Effector memory CD8-positive, alpha-beta T cell (primary cell): Measurements from ENCODE around the gene ERMN.

ENCODE experiments used
- ATAC-seq: fragments of 150-1000 bp; cut with Tn5 transposase; replicated peaks from 2 replicates; pipeline ENCODE4 v1.10.0; 2021; ENCODE audit warnings: mild to moderate bottlenecking, moderate library complexity
- DNase-seq, 3 experiments: peaks; one replicate each; pipeline ENCODE4 v3.0.0; 2021
- H3K27ac Mint-ChIP-seq, 2 donors: one replicate each; pipeline ENCODE4 v1.8.0; 2022; ENCODE audit warnings: mild to moderate bottlenecking in 2 of 2, mixed read lengths in 2 of 2, moderate library complexity in 2 of 2
- H3K27me3 Mint-ChIP-seq, 2 donors: one replicate each; pipeline ENCODE4 v1.8.0; 2022; ENCODE audit warnings: mixed read lengths in 2 of 2
- H3K36me3 Mint-ChIP-seq: one replicate; pipeline ENCODE4 v1.8.0; 2022; ENCODE audit warnings: mild to moderate bottlenecking, moderate library complexity, mixed read lengths; ENCODE audit not compliant: insufficient read depth
- H3K4me1 Mint-ChIP-seq, 2 donors: one replicate each; pipeline ENCODE4 v1.8.0; 2022; ENCODE audit warnings: low read depth in 2 of 2, mixed read lengths in 2 of 2
- H3K4me3 Mint-ChIP-seq, 2 donors: one replicate each; pipeline ENCODE4 v1.8.0; 2022; ENCODE audit warnings: mild to moderate bottlenecking in 2 of 2, mixed read lengths in 2 of 2, moderate library complexity in 2 of 2
- H3K9me3 Mint-ChIP-seq, 2 donors: one replicate each; pipeline ENCODE4 v1.8.0; 2022; ENCODE audit warnings: mixed read lengths in 2 of 2

Gene ERMN

DNA sequence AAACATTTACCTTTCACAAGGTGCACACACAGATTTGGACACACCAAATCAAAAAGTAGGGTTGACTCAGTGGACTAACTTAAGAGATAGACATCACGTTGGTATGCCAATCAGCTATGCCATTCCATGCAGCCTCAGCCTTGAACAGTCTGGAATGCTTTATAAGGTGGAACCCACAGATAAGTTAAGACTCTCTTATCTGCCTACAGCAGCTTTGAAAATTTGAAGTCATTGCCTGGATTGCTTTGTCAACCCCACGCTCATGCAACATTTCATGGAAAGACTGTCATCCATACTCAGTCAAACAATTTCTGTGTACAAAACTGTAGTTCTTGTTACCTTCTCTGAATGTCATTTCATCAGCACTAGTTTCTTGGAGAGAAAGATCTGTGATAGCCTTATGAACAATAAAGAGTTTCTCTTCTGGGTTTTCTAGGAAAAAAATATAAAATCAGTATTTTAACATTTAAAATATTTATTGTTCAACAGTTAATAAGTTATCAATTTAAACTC, 1.2 kb downstream of the ERMN start:
- no peak overlapping the region for H3K27ac Mint-ChIP-seq

DNA sequence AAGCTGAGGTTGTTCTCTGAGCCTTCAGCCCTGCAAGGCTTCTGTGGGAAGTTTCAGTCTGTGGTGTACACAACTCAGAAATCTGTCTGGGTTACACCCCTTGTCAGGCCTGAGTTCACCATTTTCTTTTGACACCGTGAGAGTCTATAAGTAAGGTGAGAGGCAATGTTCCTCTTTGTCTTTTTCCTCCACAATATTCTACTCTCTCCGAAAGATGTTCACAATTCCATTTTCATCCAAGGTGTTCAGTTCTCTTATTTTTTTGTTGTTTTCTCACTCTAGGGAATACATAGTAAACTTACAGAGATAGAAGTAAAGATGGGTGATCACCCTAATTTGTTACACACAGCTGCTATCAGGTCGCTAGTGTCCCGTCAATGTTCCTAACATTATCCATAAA, 3.2 kb downstream of the ERMN start:
- H3K4me3 Mint-ChIP-seq = no peak overlapping the region
- ATAC-seq = no peak
- H3K27me3 Mint-ChIP-seq = no peaks in the 10 kb centered on the region
- H3K36me3 Mint-ChIP-seq = peaks cover 5% of the 10 kb centered on the region
- no peak overlapping the region for H3K27ac Mint-ChIP-seq
- peaks cover 3 to 4% of the 10 kb centered on the region in 2 donors for H3K4me1 Mint-ChIP-seq
- no peak for DNase-seq
- no peaks in the 10 kb centered on the region for H3K9me3 Mint-ChIP-seq

More for the DNA sequence above, 1.2 kb downstream of the ERMN start:
- Mint-ChIP-seq H3K4me3 (no peak overlapping the region), H3K9me3 (no peaks in the 10 kb centered on the region), H3K27me3 (no peaks in the 10 kb centered on the region), H3K36me3 (peaks cover 5% of the 10 kb centered on the region), H3K4me1 (peaks cover 10 to 15% of the 10 kb centered on the region in 2 donors)
- DNase-seq (no peak), ATAC-seq (no peak)

DNA sequence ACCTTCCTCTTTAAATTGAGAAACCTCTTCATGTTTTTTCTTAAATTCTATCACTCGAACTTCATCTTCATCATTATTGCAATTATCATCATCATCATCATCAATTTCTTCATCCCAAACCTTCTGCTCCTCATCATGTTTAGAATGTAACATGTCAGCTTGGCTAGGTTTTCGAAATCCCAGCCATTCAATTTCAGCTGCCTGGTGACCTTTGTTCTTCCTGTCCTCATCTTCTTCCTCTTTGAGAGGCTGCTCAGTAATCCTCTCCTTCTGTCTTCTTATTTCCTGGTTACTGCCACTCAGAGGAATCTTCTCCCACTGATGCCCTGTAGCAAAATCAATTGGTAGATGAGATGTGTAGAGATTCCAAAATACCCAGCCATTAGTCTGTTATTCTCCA, 4.2 kb downstream of the ERMN start:
- Mint-ChIP-seq H3K4me3 (no peak overlapping the region), H3K27me3 (no peaks in the 10 kb centered on the region), H3K4me1 (no peaks in the 10 kb centered on the region), H3K36me3 (peaks cover 5% of the 10 kb centered on the region), H3K9me3 (no peaks in the 10 kb centered on the region), H3K27ac (no peak overlapping the region)
- ATAC-seq = no peak
- DNase-seq = no peak

GRCh38 chr2:157320409-157320808, 5.2 kb downstream of the ERMN start:
- no peak overlapping the region for H3K27ac Mint-ChIP-seq
- no peaks in the 10 kb centered on the region for H3K27me3 Mint-ChIP-seq
- H3K36me3 Mint-ChIP-seq = peaks cover 5% of the 10 kb centered on the region
- ATAC-seq = no peak
- no peaks in the 10 kb centered on the region for H3K9me3 Mint-ChIP-seq
- no peak overlapping the region for H3K4me3 Mint-ChIP-seq
- no peaks in the 10 kb centered on the region for H3K4me1 Mint-ChIP-seq
- DNase-seq = no peak

DNA sequence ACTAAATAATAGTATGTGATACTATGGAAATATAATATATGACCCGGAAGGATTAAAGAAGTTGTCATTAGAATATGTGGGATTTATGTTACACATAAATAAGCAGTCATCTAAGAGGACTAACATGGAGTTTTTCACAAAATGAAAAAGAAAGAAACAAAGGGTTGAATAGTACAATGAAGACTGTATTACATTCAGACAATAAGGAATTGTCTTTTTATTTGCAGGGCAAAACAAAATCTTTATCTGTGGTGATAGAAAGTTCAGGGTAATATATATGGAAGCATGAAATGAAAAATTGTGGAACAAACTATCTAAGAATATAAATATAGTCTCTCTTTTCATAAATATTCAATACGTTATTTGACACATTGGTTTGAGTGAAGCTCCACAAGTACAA, 5.8 kb downstream of the ERMN start:
- H3K4me1 Mint-ChIP-seq = no peaks in the 10 kb centered on the region
- no peaks in the 10 kb centered on the region for H3K9me3 Mint-ChIP-seq
- H3K27ac Mint-ChIP-seq = no peak overlapping the region
- H3K36me3 Mint-ChIP-seq = peaks cover 5% of the 10 kb centered on the region
- ATAC-seq (no peak), DNase-seq (no peak)
- no peaks in the 10 kb centered on the region for H3K27me3 Mint-ChIP-seq
- H3K4me3 Mint-ChIP-seq = no peak overlapping the region

DNA sequence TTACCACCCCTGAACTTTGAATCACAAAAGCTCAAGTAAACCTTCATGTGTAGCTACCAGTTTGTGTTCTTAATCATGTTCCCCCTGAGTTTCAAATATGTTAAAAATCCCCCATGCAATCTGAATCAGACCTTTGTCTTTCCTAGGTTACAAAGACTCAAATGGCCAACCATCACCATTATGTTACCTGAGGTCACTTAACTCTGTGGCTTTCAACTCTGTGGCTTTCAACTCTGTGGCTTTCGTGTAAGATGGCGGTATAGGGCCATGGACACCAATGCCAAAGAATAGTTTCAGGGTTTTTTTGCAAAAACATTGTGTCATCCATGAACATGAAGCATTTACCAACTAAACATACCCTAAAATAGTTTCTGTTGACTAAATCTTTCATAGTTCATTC, 6.7 kb downstream of the ERMN start:
- H3K27me3 Mint-ChIP-seq = no peaks in the 10 kb centered on the region
- no peaks in the 10 kb centered on the region for H3K9me3 Mint-ChIP-seq
- no peak overlapping the region for H3K4me3 Mint-ChIP-seq
- ATAC-seq (no peak), DNase-seq (no peak)
- peaks cover 3% of the 10 kb centered on the region for H3K36me3 Mint-ChIP-seq
- no peaks in the 10 kb centered on the region for H3K4me1 Mint-ChIP-seq
- H3K27ac Mint-ChIP-seq = no peak overlapping the region

DNA sequence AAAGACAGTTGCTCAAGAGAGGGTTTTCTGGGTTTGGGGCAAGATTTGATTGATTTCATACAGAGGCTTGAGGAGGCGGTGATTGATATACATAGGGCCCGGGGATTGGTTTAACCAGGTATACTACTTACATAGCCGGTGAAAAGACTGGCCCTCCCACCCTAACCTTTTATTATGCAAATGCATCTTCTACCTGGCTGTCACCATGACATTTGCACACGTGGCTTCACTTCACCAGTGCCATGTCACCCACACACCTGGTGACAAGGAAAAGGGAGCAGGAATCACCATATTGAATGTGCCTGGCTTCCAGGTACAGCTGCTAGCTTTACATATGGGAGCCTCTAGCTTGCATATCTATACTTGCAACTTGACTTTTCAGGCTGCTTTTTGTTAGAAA, 9.7 kb downstream of the ERMN start:
- Mint-ChIP-seq H3K36me3 (no peaks in the 10 kb centered on the region), H3K4me3 (no peak overlapping the region), H3K4me1 (no peaks in the 10 kb centered on the region), H3K9me3 (no peaks in the 10 kb centered on the region), H3K27ac (no peak overlapping the region), H3K27me3 (peaks cover 0 to 13% of the 10 kb centered on the region in 2 donors)
- ATAC-seq = no peak
- DNase-seq = no peak

- H3K4me1 Mint-ChIP-seq = no peaks in the 10 kb centered on the region
- ATAC-seq (no peak), DNase-seq (no peak)
- peaks cover 11 to 31% of the 10 kb centered on the region in 2 donors for H3K27me3 Mint-ChIP-seq
- no peaks in the 10 kb centered on the region for H3K9me3 Mint-ChIP-seq
- no peaks in the 10 kb centered on the region for H3K36me3 Mint-ChIP-seq
- H3K4me3 Mint-ChIP-seq = no peak overlapping the region
- H3K27ac Mint-ChIP-seq = no peak overlapping the region
These were observed 12.6 kb downstream of the ERMN start for GRCh38 chr2:157312866-157313486.

- peaks cover 11 to 31% of the 10 kb centered on the region in 2 donors for H3K27me3 Mint-ChIP-seq
- no peaks in the 10 kb centered on the region for H3K36me3 Mint-ChIP-seq
- DNase-seq (no peak), ATAC-seq (no peak)
- no peaks in the 10 kb centered on the region for H3K9me3 Mint-ChIP-seq
- peaks cover 0 to 4% of the 10 kb centered on the region in 2 donors for H3K4me1 Mint-ChIP-seq
- H3K4me3 Mint-ChIP-seq = no peak overlapping the region
- H3K27ac Mint-ChIP-seq = no peak overlapping the region
These were observed 13.9 kb downstream of the ERMN start for GRCh38 chr2:157311706-157312105.

DNA sequence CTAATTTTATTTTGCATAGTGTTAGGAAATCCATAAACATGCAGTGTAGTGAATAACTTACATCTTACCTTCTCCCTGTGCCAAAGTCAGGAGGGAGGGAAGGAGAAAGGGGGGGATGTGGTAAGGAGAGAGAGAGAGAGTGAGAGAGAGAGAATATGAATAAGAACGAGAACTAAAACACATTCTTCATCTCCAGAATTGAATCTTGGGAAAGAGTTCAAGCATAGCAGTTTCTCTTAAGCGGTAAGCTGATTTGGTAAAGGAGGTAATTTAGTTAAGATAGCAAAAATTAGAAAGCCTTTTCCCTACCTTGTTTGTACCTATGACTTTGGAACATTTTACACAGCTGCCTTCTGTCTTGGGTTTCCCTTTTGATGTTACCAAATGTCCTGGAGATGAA, 15.7 kb downstream of the ERMN start:
- Mint-ChIP-seq H3K27me3 (peaks cover 11 to 31% of the 10 kb centered on the region in 2 donors), H3K27ac (no peak overlapping the region), H3K4me1 (peaks cover 1 to 7% of the 10 kb centered on the region in 2 donors), H3K36me3 (no peaks in the 10 kb centered on the region), H3K9me3 (no peaks in the 10 kb centered on the region), H3K4me3 (no peak overlapping the region)
- DNase-seq = no peak
- no peak for ATAC-seq

DNA sequence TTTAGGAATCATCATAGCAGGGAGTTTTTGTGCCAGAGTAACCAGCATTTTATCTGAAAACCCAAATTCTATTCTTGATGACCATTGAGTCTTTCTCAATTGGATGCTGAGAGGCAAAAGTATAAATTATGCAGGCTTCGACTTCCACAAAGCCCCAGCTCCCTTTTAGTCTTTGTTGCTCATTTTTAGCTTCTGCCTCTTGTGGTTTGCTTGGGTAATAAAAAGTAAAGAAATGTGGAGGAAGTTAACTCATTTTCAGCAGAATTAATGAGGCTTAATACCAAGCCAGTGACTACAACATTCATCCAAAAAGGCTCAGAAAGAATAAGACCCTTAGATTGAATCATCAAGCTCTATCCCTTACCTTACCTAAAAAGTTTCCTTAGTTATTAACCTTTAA, 18.6 kb downstream of the ERMN start:
- Mint-ChIP-seq H3K9me3 (no peaks in the 10 kb centered on the region), H3K27me3 (peaks cover 11 to 35% of the 10 kb centered on the region in 2 donors), H3K36me3 (no peaks in the 10 kb centered on the region), H3K27ac (no peak overlapping the region), H3K4me3 (no peak overlapping the region), H3K4me1 (peaks cover 1 to 7% of the 10 kb centered on the region in 2 donors)
- DNase-seq (no peak), ATAC-seq (no peak)

GRCh38 chr2:157305723-157306110, 19.9 kb downstream of the ERMN start:
- H3K4me1 Mint-ChIP-seq = peaks cover 1 to 7% of the 10 kb centered on the region in 2 donors

DNA sequence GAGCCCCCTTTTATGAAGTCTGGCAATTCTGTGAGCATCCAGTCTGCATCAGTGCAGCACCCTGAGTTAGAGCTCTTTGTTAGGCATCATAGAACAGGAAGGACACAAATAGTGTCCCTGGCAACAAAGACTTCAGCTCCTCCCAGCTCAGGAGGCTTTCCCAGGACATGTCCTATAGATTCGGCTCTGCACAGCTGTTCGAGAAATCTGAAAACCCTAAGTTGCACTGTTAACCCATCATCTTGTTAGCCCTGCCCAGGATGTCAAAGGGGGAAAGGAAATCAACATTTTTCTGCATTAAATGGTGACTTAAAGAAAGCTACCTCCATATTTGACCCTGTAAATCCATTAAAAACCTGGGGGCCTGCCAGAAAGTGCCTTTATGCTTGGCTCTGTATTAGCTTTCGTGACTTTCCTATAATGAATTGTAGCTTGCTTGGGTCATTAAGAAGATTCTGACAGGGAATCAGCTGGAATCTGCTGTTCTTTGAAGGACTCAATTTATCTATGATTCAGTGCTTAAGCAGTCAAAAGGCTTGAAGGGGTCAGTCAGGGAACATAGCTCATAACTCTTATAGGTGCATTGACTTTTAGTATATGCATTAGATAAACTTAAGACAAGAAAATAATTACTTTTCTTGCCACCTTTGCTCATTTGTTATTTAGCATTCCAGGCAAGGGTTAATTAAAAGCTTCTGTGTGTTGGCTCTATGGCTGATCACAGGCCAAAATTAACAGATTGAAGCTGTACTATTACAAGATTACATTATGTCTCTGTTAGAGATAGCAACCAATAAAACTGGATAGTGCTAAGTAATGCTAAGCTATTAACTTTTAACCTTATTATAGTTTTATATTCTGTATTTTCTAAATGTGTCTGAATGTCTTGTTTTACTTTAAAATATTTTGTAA, 20.6 kb downstream of the ERMN start:
- ATAC-seq = no peak
- H3K27ac Mint-ChIP-seq = no peak overlapping the region
- peaks cover 1 to 7% of the 10 kb centered on the region in 2 donors for H3K4me1 Mint-ChIP-seq
- H3K27me3 Mint-ChIP-seq = peaks cover 11 to 32% of the 10 kb centered on the region in 2 donors
- DNase-seq = no peak
- no peak overlapping the region for H3K4me3 Mint-ChIP-seq
- no peaks in the 10 kb centered on the region for H3K9me3 Mint-ChIP-seq
- no peaks in the 10 kb centered on the region for H3K36me3 Mint-ChIP-seq

More at GRCh38 chr2:157305723-157306110, 19.9 kb downstream of the ERMN start:
- Mint-ChIP-seq H3K27me3 (peaks cover 11 to 30% of the 10 kb centered on the region in 2 donors), H3K36me3 (no peaks in the 10 kb centered on the region), H3K4me3 (no peak overlapping the region), H3K9me3 (no peaks in the 10 kb centered on the region), H3K27ac (no peak overlapping the region)
- DNase-seq (no peak), ATAC-seq (no peak)

- no peaks in the 10 kb centered on the region for H3K36me3 Mint-ChIP-seq
- H3K4me3 Mint-ChIP-seq = no peak overlapping the region
- H3K27ac Mint-ChIP-seq = no peak overlapping the region
- no peak for ATAC-seq
- peaks cover 0 to 22% of the 10 kb centered on the region in 2 donors for H3K27me3 Mint-ChIP-seq
- no peaks in the 10 kb centered on the region for H3K9me3 Mint-ChIP-seq
- no peak for DNase-seq
- peaks cover 1 to 7% of the 10 kb centered on the region in 2 donors for H3K4me1 Mint-ChIP-seq
These were observed 22.0 kb downstream of the ERMN start for GRCh38 chr2:157303612-157304011.
